ENCODE data around the gene PPP1R3E. TPM values are rescaled to one million over a fixed set of nuclear protein-coding genes. Genes with fewer than 3 reads are reported as not detected.

Gene PPP1R3E
- total RNA-seq, 4 donors from 2014 or later: 15.3 to 29.9 (median 22.5) TPM

GRCh38 chr14:23321572-23322547 is 19.2 kb upstream of the PPP1R3E start:
- no peaks in the 10 kb centered on the region for H3K27me3 ChIP-seq
- H3K4me1 ChIP-seq: peaks cover 25% of the 10 kb centered on the region
- 1% methylated on average over 20 of the region's 64 CpGs for WGBS
- peak overlapping the region; percentile 98 for H3K27ac ChIP-seq
- DNase-seq (ENCODE audit: low spot score in 2 of 2): peak in 1 of 2 donors; percentile 83
- H3K36me3 ChIP-seq: peaks cover 27% of the 10 kb centered on the region
- no peaks in the 10 kb centered on the region for H3K9me3 ChIP-seq
- peak in 1 of 3 donors; percentile 23 for TF ChIP-seq POLR2AphosphoS5 (IDR thresholded peaks at IDR 0.05)
- TF ChIP-seq POLR2A (IDR thresholded peaks at IDR 0.05): no peak
- peak overlapping the region; percentile 97 for H3K4me3 ChIP-seq

GRCh38 chr14:23320584-23321571 is 18.2 kb upstream of the PPP1R3E start, which contains the start of gene PABPN1:
PABPN1 (plus strand) TSS chr14:23321457; CDS start chr14:23321470, 13 bp downstream.
- no peaks in the 10 kb centered on the region for H3K9me3 ChIP-seq
- WGBS: 8% methylated on average over 27 of the region's 63 CpGs

GRCh38 chr14:23319746-23320583 is 17.3 kb upstream of the PPP1R3E start:
- H3K27me3 ChIP-seq: no peaks in the 10 kb centered on the region
- peaks cover 21% of the 10 kb centered on the region for H3K36me3 ChIP-seq
- peak overlapping the region; percentile 97 for H3K4me3 ChIP-seq
- peaks cover 25% of the 10 kb centered on the region for H3K4me1 ChIP-seq
- no peak for DNase-seq (ENCODE audit: low spot score in 2 of 2)
- TF ChIP-seq POLR2AphosphoS5 (IDR thresholded peaks at IDR 0.05) (no peak), POLR2A (IDR thresholded peaks at IDR 0.05) (no peak)
- peak overlapping the region; percentile 98 for H3K27ac ChIP-seq
- 82% methylated on average over 17 of the region's 17 CpGs for WGBS
- no peaks in the 10 kb centered on the region for H3K9me3 ChIP-seq

More at GRCh38 chr14:23320584-23321571, 18.2 kb upstream of the PPP1R3E start, which contains the start of gene PABPN1:
- peak; percentile 99 to 100 for DNase-seq (ENCODE audit: low spot score in 2 of 2)
- H3K4me3 ChIP-seq: peak within 1 kb of the TSS; percentile 97
- H3K36me3 ChIP-seq: peaks cover 27% of the 10 kb centered on the region
- TF ChIP-seq POLR2A (IDR thresholded peaks at IDR 0.05) (peak in 1 of 2 donors; percentile 84), EP300 (IDR thresholded peaks at IDR 0.05) (peak; percentile 22), POLR2AphosphoS5 (IDR thresholded peaks at IDR 0.05) (peak; percentile 3 to 96 (median 14)), CTCF (IDR thresholded peaks at IDR 0.05) (no peak)
- H3K27me3 ChIP-seq: no peaks in the 10 kb centered on the region
- H3K4me1 ChIP-seq: peaks cover 25% of the 10 kb centered on the region
- H3K27ac ChIP-seq: peak within 1 kb of the TSS; percentile 98

- Histone ChIP-seq H3K9me3 (no peaks in the 10 kb centered on the region), H3K27me3 (no peaks in the 10 kb centered on the region), H3K4me3 (no peak overlapping the region), H3K4me1 (peaks cover 10% of the 10 kb centered on the region), H3K36me3 (peaks cover 5% of the 10 kb centered on the region), H3K27ac (no peak overlapping the region)
- TF ChIP-seq POLR2A (IDR thresholded peaks at IDR 0.05): no peak
- DNase-seq (ENCODE audit: low spot score in 2 of 2): no peak
- 81% methylated on average over 5 of the region's 5 CpGs for WGBS
Measured at GRCh38 chr14:23316300-23316699, 13.6 kb upstream of the PPP1R3E start.

- H3K36me3 ChIP-seq: peaks cover 29% of the 10 kb centered on the region
- H3K27ac ChIP-seq: no peak overlapping the region
- peak in 1 of 2 donors; percentile 31 for DNase-seq (ENCODE audit: low spot score in 2 of 2)
- WGBS: 88% methylated on average over 1 of the region's 1 CpG
- no peak overlapping the region for H3K4me3 ChIP-seq
- TF ChIP-seq EP300 (IDR thresholded peaks at IDR 0.05) (no peak), POLR2A (IDR thresholded peaks at IDR 0.05) (no peak), CTCF (IDR thresholded peaks at IDR 0.05) (no peak), POLR2AphosphoS5 (IDR thresholded peaks at IDR 0.05) (no peak)
- peaks cover 36% of the 10 kb centered on the region for H3K4me1 ChIP-seq
- no peaks in the 10 kb centered on the region for H3K9me3 ChIP-seq
- H3K27me3 ChIP-seq: no peaks in the 10 kb centered on the region
Measured at GRCh38 chr14:23310546-23310945, 7.9 kb upstream of the PPP1R3E start.
